Hepatocyte (in vitro differentiated cells): ENCODE data around the gene COX8A. TPM values are rescaled to one million over a fixed set of nuclear protein-coding genes. Genes with fewer than 3 reads are reported as not detected.
A peak's percentile ranks its signal among the peaks of the same experiment; 100 is the strongest.

Experiments
- DNase-seq: peaks from one replicate; pipeline ENCODE4 v3.0.0-alpha.2; 2016; ENCODE audit warnings: low spot score
- H2AFZ ChIP-seq: fragments of 200-600 bp; sonication (generic); 2 replicates; pipeline ENCODE4 v1.6.0; 2016; ENCODE audit warnings: antibody characterized with exemption, mild to moderate bottlenecking
- H3K27ac ChIP-seq: fragments of 200-600 bp; sonication (generic); 2 replicates; pipeline ENCODE4 v1.5.1; 2016; ENCODE audit warnings: mild to moderate bottlenecking
- H3K27me3 ChIP-seq: fragments of 200-600 bp; sonication (generic); 2 replicates; pipeline ENCODE4 v1.6.1; 2016
- H3K36me3 ChIP-seq: fragments of 200-600 bp; sonication (generic); replicated peaks from 2 replicates; pipeline ENCODE4 v1.5.1; 2016; ENCODE audit warnings: low read depth; ENCODE audit not compliant: insufficient read depth
- H3K4me1 ChIP-seq: fragments of 200-600 bp; sonication (generic); 2 replicates; pipeline ENCODE4 v1.5.1; 2016; ENCODE audit warnings: mild to moderate bottlenecking, moderate library complexity; ENCODE audit not compliant: insufficient read depth
- H3K4me2 ChIP-seq: fragments of 200-600 bp; sonication (generic); 2 replicates; pipeline ENCODE4 v1.6.0; 2016
- H3K4me3 ChIP-seq: fragments of 200-600 bp; sonication (generic); 2 replicates; pipeline ENCODE4 v1.5.1; 2016; ENCODE audit warnings: mild to moderate bottlenecking
- H3K79me2 ChIP-seq: fragments of 200-600 bp; sonication (generic); 2 replicates; pipeline ENCODE4 v1.6.0; 2017; ENCODE audit warnings: mild to moderate bottlenecking
- H3K9me2 ChIP-seq: fragments of 200-600 bp; sonication (generic); replicated peaks from 2 replicates; pipeline ENCODE4 v1.6.0; 2017; ENCODE audit warnings: mild to moderate bottlenecking; ENCODE audit not compliant: insufficient read depth
- H3K9me3 ChIP-seq: fragments of 200-600 bp; sonication (generic); 2 replicates; pipeline ENCODE4 v1.5.1; 2016; ENCODE audit warnings: low read depth, mild to moderate bottlenecking
- H4K20me1 ChIP-seq: fragments of 200-600 bp; sonication (generic); 2 replicates; pipeline ENCODE4 v1.6.0; 2016; ENCODE audit warnings: mild to moderate bottlenecking; ENCODE audit not compliant: insufficient read depth, poor library complexity, severe bottlenecking
- EZH2 ChIP-seq: fragments of 200-600 bp; sonication (generic); IDR thresholded peaks from 2 replicates; pipeline ENCODE4 v1.6.1; 2016; ENCODE audit warnings: antibody characterized with exemption, mild to moderate bottlenecking, borderline replicate concordance
- EZH2phosphoT487 ChIP-seq: fragments of 200-600 bp; sonication (generic); IDR thresholded peaks from one replicate; pipeline ENCODE4 v1.6.1; 2018; ENCODE audit warnings: antibody characterized with exemption, mild to moderate bottlenecking, low read depth, moderate library complexity; ENCODE audit not compliant: unreplicated experiment, severe bottlenecking
- WGBS: methylation state at CpG from one replicate; pipeline ENCODE4 v1.1.6; 2016; ENCODE audit warnings: low lambda C conversion rate; ENCODE audit errors: missing lambda C conversion rate; 5-methylcytosine and 5-hydroxymethylcytosine counted together
- polyA plus RNA-seq: library from polyadenylated mRNA; unstranded; fragments of >200 nt; fragmentation: Nextera tagmentation; extraction: Ambion mirVana; gene quantifications from 2 replicates; pipeline ENCODE4 v1.2.1, GENCODE V29; 2016
- total RNA-seq: library from RNA; depleted of rRNA; stranded (reverse); fragments of >200 nt; gene quantifications from 2 replicates; pipeline ENCODE4 v1.2.3, GENCODE V29; 2014
- TF ChIP-seq, protein P1 (sequence below): fragments of 200-600 bp; sonication (generic); IDR thresholded peaks from 2 replicates; pipeline ENCODE4 v1.5.1; 2016; ENCODE audit warnings: antibody characterized with exemption, mild to moderate bottlenecking; ENCODE audit not compliant: poor library complexity

Gene COX8A
- total and polyA plus RNA-seq, 2 experiments from 2014 or later: 430 to 463 TPM

GRCh38 chr11:63997801-63998337 is 23.4 kb downstream of the COX8A start:
- Histone ChIP-seq H3K9me3 (no peaks in the 10 kb centered on the region), H3K36me3 (no peaks in the 10 kb centered on the region), H2AFZ (no peak overlapping the region), H3K4me3 (no peak overlapping the region), H3K79me2 (no peaks in the 10 kb centered on the region), H3K4me2 (no peak overlapping the region), H3K27me3 (no peaks in the 10 kb centered on the region), H3K9me2 (no peaks in the 10 kb centered on the region), H3K27ac (no peak overlapping the region), H4K20me1 (peaks cover 23% of the 10 kb centered on the region), H3K4me1 (peaks cover 34% of the 10 kb centered on the region)
- TF ChIP-seq EZH2: no peak
- TF ChIP-seq EZH2phosphoT487: no peak
- TF ChIP-seq, protein P1, sequence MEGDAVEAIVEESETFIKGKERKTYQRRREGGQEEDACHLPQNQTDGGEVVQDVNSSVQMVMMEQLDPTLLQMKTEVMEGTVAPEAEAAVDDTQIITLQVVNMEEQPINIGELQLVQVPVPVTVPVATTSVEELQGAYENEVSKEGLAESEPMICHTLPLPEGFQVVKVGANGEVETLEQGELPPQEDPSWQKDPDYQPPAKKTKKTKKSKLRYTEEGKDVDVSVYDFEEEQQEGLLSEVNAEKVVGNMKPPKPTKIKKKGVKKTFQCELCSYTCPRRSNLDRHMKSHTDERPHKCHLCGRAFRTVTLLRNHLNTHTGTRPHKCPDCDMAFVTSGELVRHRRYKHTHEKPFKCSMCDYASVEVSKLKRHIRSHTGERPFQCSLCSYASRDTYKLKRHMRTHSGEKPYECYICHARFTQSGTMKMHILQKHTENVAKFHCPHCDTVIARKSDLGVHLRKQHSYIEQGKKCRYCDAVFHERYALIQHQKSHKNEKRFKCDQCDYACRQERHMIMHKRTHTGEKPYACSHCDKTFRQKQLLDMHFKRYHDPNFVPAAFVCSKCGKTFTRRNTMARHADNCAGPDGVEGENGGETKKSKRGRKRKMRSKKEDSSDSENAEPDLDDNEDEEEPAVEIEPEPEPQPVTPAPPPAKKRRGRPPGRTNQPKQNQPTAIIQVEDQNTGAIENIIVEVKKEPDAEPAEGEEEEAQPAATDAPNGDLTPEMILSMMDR: no peak
- WGBS: 84% methylated on average over 7 of the region's 11 CpGs
- DNase-seq: no peak

DNA sequence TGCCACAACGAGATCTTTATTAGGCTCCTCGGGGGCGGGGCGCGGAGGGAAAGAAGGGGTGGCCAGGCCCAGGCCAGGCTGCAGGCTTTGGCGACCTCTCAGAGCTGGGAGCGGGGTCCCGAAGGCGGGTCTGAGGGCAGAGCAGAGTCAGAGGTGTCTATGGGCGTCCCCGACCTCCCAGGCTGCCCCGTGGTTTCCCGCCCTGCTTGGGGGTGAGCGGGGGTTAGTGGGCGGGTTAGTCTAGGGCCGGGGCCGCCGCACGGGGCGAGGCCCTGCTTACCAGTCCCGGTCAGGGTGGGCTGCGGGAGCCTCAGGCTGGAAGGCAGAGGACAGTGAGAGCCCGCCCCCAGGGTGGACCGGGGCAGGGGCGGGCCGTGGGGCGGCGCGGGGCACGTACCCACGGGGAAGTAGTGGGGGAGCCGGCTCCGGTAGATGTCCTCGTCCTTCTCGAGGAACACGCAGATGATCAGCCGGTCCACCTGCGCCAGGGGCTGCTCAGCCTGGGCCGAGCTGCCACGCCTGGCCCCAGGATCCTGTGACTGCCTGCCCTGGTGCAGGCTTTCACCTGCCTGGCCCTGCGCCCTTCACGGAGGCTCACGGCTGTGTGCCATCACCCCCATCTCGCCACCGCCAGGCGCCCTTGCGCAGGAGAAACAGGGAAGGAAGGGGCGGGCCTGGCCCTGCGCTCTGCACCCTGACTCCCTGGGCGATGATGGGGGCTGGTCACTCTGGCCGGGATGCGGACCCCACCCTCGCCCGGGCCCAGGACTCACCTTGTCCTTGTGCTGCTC is 24.3 kb downstream of the COX8A start:
- Histone ChIP-seq H3K79me2 (no peaks in the 10 kb centered on the region), H4K20me1 (peaks cover 23% of the 10 kb centered on the region), H3K9me2 (no peaks in the 10 kb centered on the region), H3K36me3 (no peaks in the 10 kb centered on the region), H3K4me2 (peak overlapping the region; percentile 90), H3K27me3 (no peaks in the 10 kb centered on the region), H3K4me3 (no peak overlapping the region), H3K4me1 (peaks cover 34% of the 10 kb centered on the region), H3K27ac (no peak overlapping the region), H2AFZ (no peak overlapping the region), H3K9me3 (no peaks in the 10 kb centered on the region)
- DNase-seq: no peak
- TF ChIP-seq, protein P1: no peak
- TF ChIP-seq EZH2phosphoT487 (no peak), EZH2 (no peak)
- 63% methylated on average over 24 of the region's 54 CpGs for WGBS

GRCh38 chr11:63999349-64000025 is 25.1 kb downstream of the COX8A start:
- Histone ChIP-seq H3K27ac (no peak overlapping the region), H3K9me3 (no peaks in the 10 kb centered on the region)

More at GRCh38 chr11:63999349-64000025, 25.1 kb downstream of the COX8A start:
- TF ChIP-seq, protein P1: no peak
- TF ChIP-seq EZH2phosphoT487 (no peak), EZH2 (no peak)
- no peaks in the 10 kb centered on the region for H3K27me3 ChIP-seq
- H3K4me3 ChIP-seq: no peak overlapping the region
- no peaks in the 10 kb centered on the region for H3K9me2 ChIP-seq
- peaks cover 34% of the 10 kb centered on the region for H3K4me1 ChIP-seq
- H3K36me3 ChIP-seq: no peaks in the 10 kb centered on the region
- WGBS: 4% methylated on average over 5 of the region's 59 CpGs
- peaks cover 21% of the 10 kb centered on the region for H4K20me1 ChIP-seq
- no peaks in the 10 kb centered on the region for H3K79me2 ChIP-seq
- H3K4me2 ChIP-seq: peak overlapping the region; percentile 90
- DNase-seq: peak; percentile 88
- no peak overlapping the region for H2AFZ ChIP-seq
